Pancreas (tissue), 10 donors: ENCODE measurements around the gene PKP1. TPM values are rescaled to one million over a fixed set of nuclear protein-coding genes. Genes with fewer than 3 reads are reported as not detected.

Source experiments
- ATAC-seq, 4 donors: fragments of 200-7000 bp; cut with Tn5 transposase; one replicate each; pipeline versions ENCODE4 v1.8.0 to v1.9.1; 2020; ENCODE audit warnings: mild to moderate bottlenecking in 4 of 4, moderate library complexity in 4 of 4
- DNase-seq, 6 donors: peaks; one replicate each; pipeline ENCODE4 v3.0.0-alpha.2; 2020
- FAIRE-seq: peaks from 2 replicates; lab custom pipeline; 2012; peaks lifted over from hg19 to GRCh38; lab: Jason Lieb, UNC
- H3K27ac ChIP-seq, 4 donors: fragments of 200-600 bp; sonication (generic); 1 replicate in 3 of 4; 2 replicates in 1 of 4; pipeline versions ENCODE4 v1.5.0 to v1.8.0; 2020
- H3K27me3 ChIP-seq, 4 donors: fragments of 200-600 bp; one replicate each; pipeline ENCODE4 v1.8.0; 2021
- H3K36me3 ChIP-seq, 3 donors: fragments of 200-600 bp; sonication (generic) in 1 of 3; one replicate each; pipeline versions ENCODE4 v1.5.0 to v1.8.0; 2020 to 2021
- H3K4me1 ChIP-seq, 3 donors: fragments of 200-600 bp; one replicate each; pipeline ENCODE4 v1.8.0; 2021
- H3K4me3 ChIP-seq, 4 donors: fragments of 200-600 bp; sonication (generic) in 2 of 4; one replicate each; pipeline versions ENCODE4 v1.5.0 to v1.8.0; 2020 to 2021
- H3K9me3 ChIP-seq, 4 donors: fragments of 200-600 bp; one replicate each; pipeline ENCODE4 v1.8.0; 2021
- CTCF ChIP-seq, 4 donors: fragments of 200-600 bp; sonication (generic) in 3 of 4; IDR thresholded peaks; one replicate each; pipeline versions ENCODE4 v1.5.0 to v1.8.0; 2021; ENCODE audit warnings: antibody characterized with exemption in 4 of 4
- WGBS, 2 donors: extraction: QIAGEN DNeasy Blood & Tissue Kit; methylation state at CpG; one replicate each; pipeline ENCODE4 v1.1.7; 2013; 5-methylcytosine and 5-hydroxymethylcytosine counted together
- intact Hi-C, 3 donors: fragments of 100-400 bp; cut with DNase I; formaldehyde crosslinking; loops; one replicate each; pipeline versions ENCODE4 v1.11.1 to v1.14.2; 2022
- polyA plus RNA-seq, 2 donors: library from polyadenylated mRNA; stranded (reverse); fragments of 200-250 nt; gene quantifications; one replicate each; pipeline ENCODE4 v1.2.3, GENCODE V29; 2013
- total RNA-seq, 6 donors: library from RNA; stranded (reverse); fragmentation: NEBNext Ultra II Directional in 4 of 6; extraction: Animal tissue kit (Norgen Biotek cat#: 25700) in 4 of 6; gene quantifications; one replicate each; pipeline versions ENCODE4 v1.2.1 to v1.2.4, GENCODE V29; 2021 to 2023
- donor health status: healthy with polysubstance abuse.
- donor health status: DM: no; HTN: no; CAD: no; lungs with moderate emphysema.
- donor health status: DM: no; HTN: no; CAD: no.
- donor health status: control.
- donor health status: control.
- donor health status: Bipolar disorder and iron deficiency.
- donor health status: DM: yes; HTN: yes; CAD: no.
- donor health status: DM: no; HTN: no; CAD: no.
- donor health status: DM: no; HTN: no; CAD: no.
- donor health status: DM: yes; HTN: yes; CAD: no.

The PKP1 gene
- total and polyA plus RNA-seq, 8 donors: 0.04 to 0.37 (median 0.12) TPM; not detected in 1

GRCh38 chr1:201376464-201377374 is 93.4 kb downstream of the PKP1 start:
- FAIRE-seq: no peak
- WGBS, 2 donors: 31 to 36% methylated on average over 11 of the region's 11 CpGs
- intact Hi-C loops: no loop called here

GRCh38 chr1:201377611-201378092 is 94.3 kb downstream of the PKP1 start, which contains the start of gene TNNT2:
TNNT2 (minus strand) TSS chr1:201377680; CDS start chr1:201373254, 4,426 bp downstream.
- no peaks in the 10 kb centered on the region for H3K4me1 ChIP-seq
- H3K9me3 ChIP-seq: no peaks in the 10 kb centered on the region
- ATAC-seq: no peak
- no peaks in the 10 kb centered on the region for H3K36me3 ChIP-seq
- WGBS, 2 donors: 45 to 56% methylated on average over 9 of the region's 9 CpGs
- H3K27ac ChIP-seq: no peak within 1 kb of the TSS
- no peak for FAIRE-seq
- H3K4me3 ChIP-seq: no peak within 1 kb of the TSS
- no peak for TF ChIP-seq CTCF (IDR thresholded peaks at IDR 0.05)
- intact Hi-C loops: no loop called here
- no peak for DNase-seq
- no peaks in the 10 kb centered on the region for H3K27me3 ChIP-seq

More at GRCh38 chr1:201376464-201377374, 93.4 kb downstream of the PKP1 start:
- peak in 1 of 4 donors; percentile 43 for TF ChIP-seq CTCF (IDR thresholded peaks at IDR 0.05)
- Histone ChIP-seq H3K9me3 (no peaks in the 10 kb centered on the region), H3K4me1 (no peaks in the 10 kb centered on the region), H3K27me3 (no peaks in the 10 kb centered on the region), H3K4me3 (no peak overlapping the region), H3K36me3 (no peaks in the 10 kb centered on the region), H3K27ac (no peak overlapping the region)
- DNase-seq (peak in 1 of 6 donors; percentile 63), ATAC-seq (peak; percentile 41 to 68 (median 58))

- Histone ChIP-seq H3K27ac (no peak overlapping the region), H3K4me3 (no peak overlapping the region), H3K27me3 (no peaks in the 10 kb centered on the region), H3K4me1 (no peaks in the 10 kb centered on the region), H3K9me3 (no peaks in the 10 kb centered on the region), H3K36me3 (no peaks in the 10 kb centered on the region)
- ATAC-seq: peak in 2 of 4 donors; percentile 6 to 13
- TF ChIP-seq CTCF (IDR thresholded peaks at IDR 0.05): no peak
- intact Hi-C loops: no loop called here
- DNase-seq: no peak
- WGBS, 2 donors: 35 to 49% methylated on average over 6 of the region's 6 CpGs
- no peak for FAIRE-seq
Observed at GRCh38 chr1:201378804-201379203, 95.5 kb downstream of the PKP1 start.

- DNase-seq (peak in 1 of 6 donors; percentile 63), ATAC-seq (peak in 1 of 4 donors; percentile 19), FAIRE-seq (no peak)
- Histone ChIP-seq H3K4me3 (no peak overlapping the region), H3K4me1 (no peaks in the 10 kb centered on the region), H3K36me3 (no peaks in the 10 kb centered on the region), H3K27me3 (no peaks in the 10 kb centered on the region), H3K9me3 (no peaks in the 10 kb centered on the region), H3K27ac (no peak overlapping the region)
- intact Hi-C loops: no loop called here
- no peak for TF ChIP-seq CTCF (IDR thresholded peaks at IDR 0.05)
- 65 to 70% methylated on average over 9 of the region's 9 CpGs for WGBS, 2 donors
Observed at GRCh38 chr1:201379733-201380242, 96.5 kb downstream of the PKP1 start.
